ENCODE results near the gene VPS33B.

The VPS33B gene

GRCh38 chr15:90954712-90955623 is 67.4 kb downstream of the VPS33B start, which contains the start of gene RCCD1:
Gene RCCD1 (plus strand): TSS chr15:90954884. CDS start chr15:90956735, 1,851 bp downstream.
- WGBS (ENCODE audit: insufficient coverage): under 1% methylated on average over 63 of the region's 69 CpGs
- DNase-seq: peak; percentile 92 to 96 (median 96)
- peaks cover 2 to 32% (median 26%) of the 10 kb centered on the region in 4 experiments for H3K4me1 ChIP-seq (ENCODE audit: control extremely low read depth in 1 of 4, control insufficient read depth in 4 of 4, insufficient read depth in 4 of 4, low read length in 3 of 4)
- peaks cover 9 to 47% (median 38%) of the 10 kb centered on the region in 4 experiments for H3K36me3 ChIP-seq (ENCODE audit: control insufficient read depth in 4 of 4, insufficient read depth in 4 of 4, low read length in 3 of 4)
- H3K27ac ChIP-seq (ENCODE audit: insufficient read depth in 1 of 2, low read depth in 1 of 2, low read length in 2 of 2, poor library complexity in 1 of 2, severe bottlenecking in 2 of 2): peak within 1 kb of the TSS; percentile 58 to 88
- CTCF ChIA-PET: interaction anchor here (0.8 to 13.0 kb wide), 14 partner anchors 8 to 317 kb away, joined by 3 to 134 read pairs (median 9); partner anchors contain the start of genes HDDC3, UNC45A and VPS33B
- H3K4me3 ChIP-seq (ENCODE audit: control insufficient read depth in 1 of 7, extremely low read depth in 1 of 7, insufficient read depth in 4 of 7, low read depth in 2 of 7, low read length in 6 of 7): peak within 1 kb of the TSS; percentile 27 to 87 (median 73)
- POLR2A ChIA-PET: interaction anchor here (0.8 kb wide), 1 partner anchor 52 kb away, joined by 3 read pairs; no protein-coding TSS in a partner anchor
- H3K9me3 ChIP-seq (ENCODE audit: control extremely low read depth in 1 of 5, control insufficient read depth in 4 of 5, insufficient read depth in 2 of 5, low read depth in 1 of 5, low read length in 4 of 5): no peaks in the 10 kb centered on the region
- H3K27me3 ChIP-seq (replicated peaks in 2 of 5; ENCODE audit: control insufficient read depth in 4 of 5, insufficient read depth in 5 of 5, low read length in 4 of 5): no peaks in the 10 kb centered on the region

- H3K27me3 ChIP-seq (replicated peaks in 2 of 5; ENCODE audit: control insufficient read depth in 4 of 5, insufficient read depth in 5 of 5, low read length in 4 of 5): no peaks in the 10 kb centered on the region
- POLR2A ChIA-PET: interaction anchor here (0.8 kb wide), 1 partner anchor 51 kb away, joined by 3 read pairs; no protein-coding TSS in a partner anchor
- H3K36me3 ChIP-seq (ENCODE audit: control insufficient read depth in 4 of 4, insufficient read depth in 4 of 4, low read length in 3 of 4): peaks cover 10 to 49% (median 34%) of the 10 kb centered on the region in 4 experiments
- H3K4me1 ChIP-seq (ENCODE audit: control extremely low read depth in 1 of 4, control insufficient read depth in 4 of 4, insufficient read depth in 4 of 4, low read length in 3 of 4): peaks cover 2 to 41% (median 34%) of the 10 kb centered on the region in 4 experiments
- H3K27ac ChIP-seq (ENCODE audit: insufficient read depth in 1 of 2, low read depth in 1 of 2, low read length in 2 of 2, poor library complexity in 1 of 2, severe bottlenecking in 2 of 2): no peak overlapping the region
- WGBS (ENCODE audit: insufficient coverage): 95% methylated on average over 4 of the region's 16 CpGs
- H3K4me3 ChIP-seq (ENCODE audit: control insufficient read depth in 1 of 7, extremely low read depth in 1 of 7, insufficient read depth in 4 of 7, low read depth in 2 of 7, low read length in 6 of 7): peak overlapping the region in 3 of 7 experiments; percentile 74 to 87 (median 80)
- no peak for DNase-seq
- CTCF ChIA-PET: interaction anchor here (0.8 to 13.0 kb wide), 8 partner anchors 9 to 318 kb away, joined by 3 to 134 read pairs (median 5); partner anchors contain the start of genes HDDC3 and UNC45A
- H3K9me3 ChIP-seq (ENCODE audit: control extremely low read depth in 1 of 5, control insufficient read depth in 4 of 5, insufficient read depth in 2 of 5, low read depth in 1 of 5, low read length in 4 of 5): no peaks in the 10 kb centered on the region
Observed at GRCh38 chr15:90953947-90954711, 68.3 kb downstream of the VPS33B start.

GRCh38 chr15:90952901-90953677 is 69.3 kb downstream of the VPS33B start:
- peaks cover 15 to 57% (median 40%) of the 10 kb centered on the region in 4 experiments for H3K36me3 ChIP-seq (ENCODE audit: control insufficient read depth in 4 of 4, insufficient read depth in 4 of 4, low read length in 3 of 4)
- H3K27ac ChIP-seq (ENCODE audit: insufficient read depth in 1 of 2, low read depth in 1 of 2, low read length in 2 of 2, poor library complexity in 1 of 2, severe bottlenecking in 2 of 2): no peak overlapping the region
- 98% methylated on average over 13 of the region's 14 CpGs for WGBS (ENCODE audit: insufficient coverage)
- no peaks in the 10 kb centered on the region for H3K27me3 ChIP-seq (replicated peaks in 2 of 5; ENCODE audit: control insufficient read depth in 4 of 5, insufficient read depth in 5 of 5, low read length in 4 of 5)
- no peaks in the 10 kb centered on the region for H3K9me3 ChIP-seq (ENCODE audit: control extremely low read depth in 1 of 5, control insufficient read depth in 4 of 5, insufficient read depth in 2 of 5, low read depth in 1 of 5, low read length in 4 of 5)
- no peak overlapping the region for H3K4me3 ChIP-seq (ENCODE audit: control insufficient read depth in 1 of 7, extremely low read depth in 1 of 7, insufficient read depth in 4 of 7, low read depth in 2 of 7, low read length in 6 of 7)
- ChIA-PET CTCF (interaction anchor here (1.7 to 13.0 kb wide), 3 partner anchors 16 to 81 kb away, joined by 4 to 134 read pairs (median 5); partner anchors contain the start of genes HDDC3 and UNC45A), POLR2A (no interaction called here)
- peaks cover 2 to 45% (median 36%) of the 10 kb centered on the region in 4 experiments for H3K4me1 ChIP-seq (ENCODE audit: control extremely low read depth in 1 of 4, control insufficient read depth in 4 of 4, insufficient read depth in 4 of 4, low read length in 3 of 4)
- no peak for DNase-seq

GRCh38 chr15:90950676-90951075 is 71.7 kb downstream of the VPS33B start:
- Histone ChIP-seq H3K27ac (ENCODE audit: insufficient read depth in 1 of 2, low read depth in 1 of 2, low read length in 2 of 2, poor library complexity in 1 of 2, severe bottlenecking in 2 of 2) (no peak overlapping the region), H3K4me3 (ENCODE audit: control insufficient read depth in 1 of 7, extremely low read depth in 1 of 7, insufficient read depth in 4 of 7, low read depth in 2 of 7, low read length in 6 of 7) (no peak overlapping the region), H3K9me3 (ENCODE audit: control extremely low read depth in 1 of 5, control insufficient read depth in 4 of 5, insufficient read depth in 2 of 5, low read depth in 1 of 5, low read length in 4 of 5) (no peaks in the 10 kb centered on the region), H3K27me3 (replicated peaks in 2 of 5; ENCODE audit: control insufficient read depth in 4 of 5, insufficient read depth in 5 of 5, low read length in 4 of 5) (no peaks in the 10 kb centered on the region), H3K36me3 (ENCODE audit: control insufficient read depth in 4 of 4, insufficient read depth in 4 of 4, low read length in 3 of 4) (peaks cover 20 to 72% (median 55%) of the 10 kb centered on the region in 4 experiments), H3K4me1 (ENCODE audit: control extremely low read depth in 1 of 4, control insufficient read depth in 4 of 4, insufficient read depth in 4 of 4, low read length in 3 of 4) (peaks cover 0 to 26% (median 24%) of the 10 kb centered on the region in 4 experiments)
- CTCF ChIA-PET: interaction anchor here (4.7 kb wide), 1 partner anchor 15 kb away, joined by 62 read pairs; the partner anchor contains the start of genes HDDC3 and UNC45A
- 92% methylated on average over 5 of the region's 6 CpGs for WGBS (ENCODE audit: insufficient coverage)
- no peak for DNase-seq
- POLR2A ChIA-PET: interaction anchor here (0.7 kb wide), 1 partner anchor 72 kb away, joined by 3 read pairs; the partner anchor contains the start of gene VPS33B

- 93% methylated on average over 23 of the region's 23 CpGs for WGBS (ENCODE audit: insufficient coverage)
- Histone ChIP-seq H3K9me3 (ENCODE audit: control extremely low read depth in 1 of 5, control insufficient read depth in 4 of 5, insufficient read depth in 2 of 5, low read depth in 1 of 5, low read length in 4 of 5) (no peaks in the 10 kb centered on the region), H3K4me1 (ENCODE audit: control extremely low read depth in 1 of 4, control insufficient read depth in 4 of 4, insufficient read depth in 4 of 4, low read length in 3 of 4) (peaks cover 0 to 21% (median 18%) of the 10 kb centered on the region in 4 experiments), H3K4me3 (ENCODE audit: control insufficient read depth in 1 of 7, extremely low read depth in 1 of 7, insufficient read depth in 4 of 7, low read depth in 2 of 7, low read length in 6 of 7) (no peak overlapping the region), H3K27me3 (replicated peaks in 2 of 5; ENCODE audit: control insufficient read depth in 4 of 5, insufficient read depth in 5 of 5, low read length in 4 of 5) (no peaks in the 10 kb centered on the region), H3K27ac (ENCODE audit: insufficient read depth in 1 of 2, low read depth in 1 of 2, low read length in 2 of 2, poor library complexity in 1 of 2, severe bottlenecking in 2 of 2) (peak overlapping the region in 1 of 2 experiments; percentile 63), H3K36me3 (ENCODE audit: control insufficient read depth in 4 of 4, insufficient read depth in 4 of 4, low read length in 3 of 4) (peaks cover 20 to 73% (median 56%) of the 10 kb centered on the region in 4 experiments)
- ChIA-PET POLR2A (interaction anchor here (0.7 to 0.9 kb wide), 2 partner anchors 72 to 321 kb away, joined by 3 read pairs; partner anchors contain the start of gene VPS33B), CTCF (interaction anchor here (0.8 to 4.7 kb wide), 4 partner anchors 11 to 100 kb away, joined by 3 to 62 read pairs (median 4); partner anchors contain the start of genes HDDC3 and UNC45A)
- DNase-seq: no peak
Observed at GRCh38 chr15:90949979-90950675, 72.3 kb downstream of the VPS33B start.
